Large intestine (tissue), 3 donors: ENCODE results near the gene TSPAN17. TPM values are rescaled to one million over a fixed set of nuclear protein-coding genes. Genes with fewer than 3 reads are reported as not detected.

Experiments
- DNase-seq, 2 donors: peaks; one replicate each; pipeline versions ENCODE4 v3.0.0 to v3.0.0-alpha.2; 2013
- H3K27ac ChIP-seq: one replicate; pipeline ENCODE4 v1.5.1; 2013; ENCODE audit warnings: low read length
- H3K27me3 ChIP-seq: 2 replicates; pipeline ENCODE4 v1.6.1; 2013; ENCODE audit warnings: low read length; ENCODE audit not compliant: control insufficient read depth, insufficient read depth
- H3K36me3 ChIP-seq: 2 replicates; pipeline ENCODE4 v1.6.1; 2013; ENCODE audit warnings: low read length; ENCODE audit not compliant: control insufficient read depth, insufficient read depth
- H3K4me1 ChIP-seq: one replicate; pipeline ENCODE4 v1.6.1; 2013; ENCODE audit warnings: low read length; ENCODE audit not compliant: control insufficient read depth, insufficient read depth
- H3K4me3 ChIP-seq: one replicate; pipeline ENCODE4 v1.5.1; 2013; ENCODE audit warnings: low read length
- H3K9me3 ChIP-seq: one replicate; pipeline ENCODE4 v1.6.1; 2013; ENCODE audit warnings: mild to moderate bottlenecking, low read depth, low read length, moderate library complexity; ENCODE audit not compliant: control insufficient read depth
- WGBS: methylation state at CpG from one replicate; pipeline ENCODE4 v1.1.5; 2013; ENCODE audit warnings: low lambda C conversion rate; ENCODE audit not compliant: insufficient coverage; 5-methylcytosine and 5-hydroxymethylcytosine counted together
- polyA plus RNA-seq: library from polyadenylated mRNA; unstranded; fragments of 120-200 nt; gene quantifications from one replicate; pipeline ENCODE4 v1.2.1, GENCODE V29; 2013

TSPAN17 gene
- polyA plus RNA-seq, 1 donor, result 25.7 TPM

DNA sequence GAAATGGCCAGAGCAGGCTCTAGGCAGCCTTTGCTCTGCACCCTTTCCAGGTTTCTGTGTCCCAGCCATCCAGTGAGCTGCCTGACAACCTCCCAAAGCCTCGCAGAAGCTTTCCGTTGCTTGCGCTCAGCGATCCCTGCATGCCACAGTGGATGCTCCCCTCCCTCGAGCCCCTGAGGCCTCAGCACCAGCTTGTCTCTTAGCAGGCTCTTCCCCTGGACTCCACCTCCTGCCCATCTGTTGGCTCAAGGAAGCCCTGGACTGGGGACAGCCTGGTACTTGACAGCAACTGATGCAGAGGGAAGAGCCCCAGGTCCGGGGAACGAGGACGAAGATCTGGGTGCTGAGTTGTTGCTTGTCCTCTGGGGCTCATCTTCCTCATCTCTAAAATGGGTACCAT is 23.2 kb downstream of the TSPAN17 start:
- WGBS, result no CpG with 5 or more reads among the region's 8 CpGs
- H3K4me1 ChIP-seq, result peaks cover 9% of the 10 kb centered on the region

DNA sequence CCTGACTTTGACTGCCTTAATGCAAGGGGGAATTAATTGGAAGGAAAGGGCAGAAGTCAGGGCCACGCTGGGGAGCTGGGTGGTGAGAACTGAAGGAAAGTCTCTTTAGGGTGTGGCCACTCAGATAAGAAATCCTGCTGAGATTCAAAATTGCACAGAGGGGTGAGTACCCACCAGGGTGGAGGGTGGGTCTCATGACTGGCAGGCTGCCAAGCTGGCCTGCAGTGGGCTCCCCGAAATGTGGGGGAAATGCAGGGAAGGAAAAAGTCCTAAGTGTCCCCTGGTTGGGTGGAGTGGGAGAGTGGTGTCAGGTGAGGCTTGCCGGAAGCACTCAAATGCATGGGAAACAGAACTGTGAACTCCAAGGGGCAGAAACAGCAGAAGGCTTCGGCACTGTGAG is 24.1 kb downstream of the TSPAN17 start:
- no peak overlapping the region for H3K4me3 ChIP-seq
- H3K4me1 ChIP-seq, result peaks cover 9% of the 10 kb centered on the region
- H3K9me3 ChIP-seq, result no peaks in the 10 kb centered on the region
- peak in 1 of 2 donors; percentile 59 for DNase-seq
- H3K27ac ChIP-seq, result no peak overlapping the region
- 30% methylated on average over 2 of the region's 4 CpGs for WGBS
- peaks cover 4% of the 10 kb centered on the region for H3K27me3 ChIP-seq
- no peaks in the 10 kb centered on the region for H3K36me3 ChIP-seq

More for the DNA sequence above, 23.2 kb downstream of the TSPAN17 start:
- Histone ChIP-seq H3K9me3 (no peaks in the 10 kb centered on the region), H3K36me3 (no peaks in the 10 kb centered on the region), H3K27ac (no peak overlapping the region), H3K27me3 (peaks cover 6% of the 10 kb centered on the region), H3K4me3 (no peak overlapping the region)
- DNase-seq, result no peak

DNA sequence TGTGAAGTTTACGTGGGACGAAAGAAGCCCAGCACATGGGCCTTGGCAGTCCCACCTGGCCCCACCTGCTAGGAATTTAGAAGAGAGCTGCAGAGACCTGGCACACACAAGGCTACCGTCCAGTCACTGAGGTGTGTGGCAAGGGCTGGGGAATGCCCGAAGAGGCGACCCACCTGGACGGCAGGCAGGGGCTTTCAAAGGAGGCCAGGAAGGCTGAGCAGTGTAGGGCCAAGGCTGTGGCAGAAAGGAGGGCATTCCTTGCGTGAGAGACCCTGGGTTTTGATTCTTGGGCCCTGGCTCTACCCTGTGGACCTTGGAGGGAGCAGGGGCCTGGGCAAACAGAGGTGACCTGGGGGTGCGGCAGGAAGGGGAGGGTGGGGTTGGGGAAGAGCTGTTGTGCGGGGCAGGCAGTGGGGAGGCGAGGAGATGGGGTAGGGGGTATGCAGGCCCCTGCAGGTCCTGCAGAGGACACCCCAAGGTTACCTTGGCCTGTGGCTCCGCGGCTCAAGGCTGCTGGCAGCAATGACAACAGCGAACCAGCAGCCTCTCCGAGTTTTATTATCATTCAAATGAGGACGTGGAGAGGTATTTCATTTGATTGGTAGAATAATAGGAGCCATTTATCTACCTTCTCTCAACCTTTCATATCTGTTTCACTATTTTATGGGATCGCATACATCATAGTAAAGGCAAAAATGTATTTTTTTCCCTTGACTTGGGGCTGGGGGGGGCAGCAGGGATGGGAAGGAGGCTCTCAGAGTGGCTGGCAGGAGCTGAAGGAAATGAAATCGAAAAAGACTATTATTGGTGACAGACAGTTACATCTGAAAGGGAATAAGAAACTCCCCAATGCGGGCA is 24.8 kb downstream of the TSPAN17 start:
- Histone ChIP-seq H3K9me3 (no peaks in the 10 kb centered on the region), H3K27me3 (peaks cover 4% of the 10 kb centered on the region)
- WGBS, result 100% methylated on average over 1 of the region's 18 CpGs

DNA sequence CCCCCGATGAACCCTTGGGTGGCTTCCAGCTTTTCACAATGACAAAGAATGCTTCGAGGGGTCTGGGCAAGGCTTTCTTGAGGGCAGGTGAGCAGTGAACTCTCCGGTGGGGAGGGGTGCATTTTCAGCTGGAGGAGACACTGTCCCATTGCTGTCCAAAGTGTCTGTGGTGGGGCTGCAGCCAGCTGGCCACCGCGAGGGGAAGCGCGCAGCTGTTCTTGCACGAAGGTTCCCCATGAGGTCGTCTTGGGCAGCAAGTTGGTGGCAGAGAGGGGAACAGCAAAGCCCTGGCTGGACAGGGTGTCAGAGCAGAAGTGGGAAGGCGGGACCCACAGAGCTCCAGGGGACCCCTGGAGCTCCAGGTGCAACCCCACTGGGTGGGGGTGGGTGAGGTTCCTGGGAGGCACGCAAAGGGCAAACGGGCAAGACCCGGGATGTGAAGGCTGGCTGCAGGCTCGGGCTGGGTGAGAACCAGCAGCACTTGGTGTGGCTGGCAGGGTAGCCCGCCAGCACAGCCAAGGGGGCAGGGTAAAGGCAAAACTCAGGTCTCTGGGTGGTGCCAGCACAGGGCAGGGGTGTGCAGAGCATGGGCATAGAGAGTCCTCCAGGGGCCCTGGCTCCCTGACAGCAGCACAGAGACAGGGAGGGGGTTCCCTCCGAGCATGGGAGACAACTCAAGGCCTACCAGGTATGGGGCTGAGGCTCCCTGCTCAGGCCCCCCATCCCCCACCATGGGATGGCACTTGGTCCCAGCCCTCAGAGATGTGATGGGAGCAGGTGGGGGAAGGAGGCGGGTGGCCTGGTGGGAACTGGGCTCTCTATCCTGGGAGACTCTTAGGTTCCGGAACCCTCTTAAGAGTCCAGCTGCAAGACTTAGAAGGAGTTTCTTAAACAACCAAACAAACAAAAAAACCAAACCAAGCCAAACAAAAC is 26.6 kb downstream of the TSPAN17 start:
- WGBS, result no CpG with 5 or more reads among the region's 18 CpGs

More for the DNA sequence above, 24.8 kb downstream of the TSPAN17 start:
- Histone ChIP-seq H3K4me3 (no peak overlapping the region), H3K36me3 (no peaks in the 10 kb centered on the region), H3K27ac (no peak overlapping the region), H3K4me1 (peaks cover 14% of the 10 kb centered on the region)
- no peak for DNase-seq

DNA sequence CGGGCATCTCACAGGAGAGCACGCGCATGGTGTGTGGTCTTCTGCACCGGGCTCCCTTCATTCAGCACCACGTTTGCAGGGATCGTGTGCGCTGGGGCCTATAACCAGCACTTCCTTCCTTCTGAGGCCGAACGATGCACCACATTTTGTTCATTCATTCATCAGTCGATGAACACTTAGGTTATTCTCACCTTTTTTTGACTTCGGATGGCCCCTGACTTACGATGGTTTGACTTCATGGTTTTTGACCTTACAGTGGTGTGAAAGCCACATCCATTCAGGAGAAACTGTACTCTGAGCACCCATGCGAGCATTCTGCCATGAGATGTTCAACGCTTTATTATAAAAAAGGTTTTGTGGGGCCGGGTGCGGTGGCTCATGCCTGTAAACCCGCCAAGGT is 27.5 kb downstream of the TSPAN17 start:
- H3K36me3 ChIP-seq, result no peaks in the 10 kb centered on the region
- WGBS, result 100% methylated on average over 1 of the region's 17 CpGs
- peaks cover 20% of the 10 kb centered on the region for H3K4me1 ChIP-seq
- H3K9me3 ChIP-seq, result no peaks in the 10 kb centered on the region
- no peak overlapping the region for H3K27ac ChIP-seq
- DNase-seq, result no peak
- H3K4me3 ChIP-seq, result no peak overlapping the region
- H3K27me3 ChIP-seq, result peaks cover 8% of the 10 kb centered on the region

More for the DNA sequence above, 26.6 kb downstream of the TSPAN17 start:
- H3K27ac ChIP-seq, result no peak overlapping the region
- no peaks in the 10 kb centered on the region for H3K9me3 ChIP-seq
- H3K4me1 ChIP-seq, result peaks cover 20% of the 10 kb centered on the region
- no peak for DNase-seq
- no peaks in the 10 kb centered on the region for H3K27me3 ChIP-seq
- no peaks in the 10 kb centered on the region for H3K36me3 ChIP-seq
- H3K4me3 ChIP-seq, result no peak overlapping the region

DNA sequence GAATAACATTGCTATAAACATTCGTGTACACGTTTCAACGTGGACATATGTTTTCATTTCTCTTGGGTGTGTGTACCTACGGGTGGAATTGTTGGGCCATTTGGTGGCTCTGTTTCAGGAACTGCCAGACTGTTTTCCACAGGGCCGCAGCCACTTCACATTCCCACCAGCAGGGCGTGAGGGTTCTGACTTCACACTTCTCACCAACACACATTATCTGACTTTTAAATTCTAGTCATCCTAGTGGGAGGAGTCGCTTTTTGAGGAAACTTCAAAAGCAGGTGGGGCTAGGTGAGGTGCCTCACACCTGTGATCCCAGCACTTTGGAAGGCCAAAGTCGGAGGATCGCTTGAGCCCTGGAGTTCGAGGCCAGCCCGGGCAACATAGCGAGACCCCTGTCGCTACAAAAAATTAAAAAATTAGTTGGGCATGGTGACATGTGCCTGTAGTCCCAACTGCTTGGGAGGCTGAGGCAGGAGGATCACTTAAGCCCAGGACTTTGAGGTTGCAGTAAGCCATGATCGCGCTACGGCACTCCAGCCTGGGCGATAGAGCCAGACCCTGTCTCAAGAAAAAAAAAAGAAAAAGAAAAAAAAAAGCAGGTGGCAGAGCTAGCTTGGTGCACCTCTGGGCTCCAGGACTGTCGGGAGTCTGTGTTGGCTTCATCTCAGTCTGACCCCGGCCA is 28.5 kb downstream of the TSPAN17 start:
- no peak for DNase-seq
- no peak overlapping the region for H3K27ac ChIP-seq
- no peaks in the 10 kb centered on the region for H3K9me3 ChIP-seq
- no peak overlapping the region for H3K4me3 ChIP-seq
- H3K4me1 ChIP-seq, result peaks cover 16% of the 10 kb centered on the region
- 86% methylated on average over 5 of the region's 19 CpGs for whole genome bisulfite sequencing
- peaks cover 19% of the 10 kb centered on the region for H3K27me3 ChIP-seq
- H3K36me3 ChIP-seq, result no peaks in the 10 kb centered on the region

DNA sequence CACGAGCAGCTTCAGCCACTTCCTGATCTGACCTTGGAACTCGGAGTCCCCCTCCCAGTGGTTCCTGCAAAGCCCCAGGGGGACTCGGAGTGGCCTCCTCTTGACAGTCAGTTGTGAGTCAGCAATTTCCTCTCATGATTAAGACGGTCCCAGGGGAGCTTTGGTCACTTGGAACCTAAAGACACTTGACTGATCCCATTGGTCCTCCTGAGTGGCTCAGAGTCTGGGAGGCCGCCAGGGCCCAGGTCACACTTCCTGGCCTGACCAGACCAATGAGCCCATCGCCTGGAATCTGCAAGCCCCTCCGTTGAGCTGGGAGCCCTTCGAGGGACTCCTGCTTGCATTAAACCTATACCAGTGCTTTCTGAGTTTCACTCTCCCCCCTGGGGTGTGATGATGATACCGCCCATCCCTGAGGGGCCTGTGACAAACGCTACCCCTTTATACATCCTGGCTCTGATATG is 29.1 kb downstream of the TSPAN17 start:
- Histone ChIP-seq H3K4me1 (peaks cover 14% of the 10 kb centered on the region), H3K9me3 (no peaks in the 10 kb centered on the region), H3K27ac (no peak overlapping the region), H3K4me3 (no peak overlapping the region), H3K27me3 (peaks cover 22% of the 10 kb centered on the region), H3K36me3 (no peaks in the 10 kb centered on the region)
- WGBS, result no CpG with 5 or more reads among the region's 10 CpGs
- peak in 1 of 2 donors; percentile 29 for DNase-seq

DNA sequence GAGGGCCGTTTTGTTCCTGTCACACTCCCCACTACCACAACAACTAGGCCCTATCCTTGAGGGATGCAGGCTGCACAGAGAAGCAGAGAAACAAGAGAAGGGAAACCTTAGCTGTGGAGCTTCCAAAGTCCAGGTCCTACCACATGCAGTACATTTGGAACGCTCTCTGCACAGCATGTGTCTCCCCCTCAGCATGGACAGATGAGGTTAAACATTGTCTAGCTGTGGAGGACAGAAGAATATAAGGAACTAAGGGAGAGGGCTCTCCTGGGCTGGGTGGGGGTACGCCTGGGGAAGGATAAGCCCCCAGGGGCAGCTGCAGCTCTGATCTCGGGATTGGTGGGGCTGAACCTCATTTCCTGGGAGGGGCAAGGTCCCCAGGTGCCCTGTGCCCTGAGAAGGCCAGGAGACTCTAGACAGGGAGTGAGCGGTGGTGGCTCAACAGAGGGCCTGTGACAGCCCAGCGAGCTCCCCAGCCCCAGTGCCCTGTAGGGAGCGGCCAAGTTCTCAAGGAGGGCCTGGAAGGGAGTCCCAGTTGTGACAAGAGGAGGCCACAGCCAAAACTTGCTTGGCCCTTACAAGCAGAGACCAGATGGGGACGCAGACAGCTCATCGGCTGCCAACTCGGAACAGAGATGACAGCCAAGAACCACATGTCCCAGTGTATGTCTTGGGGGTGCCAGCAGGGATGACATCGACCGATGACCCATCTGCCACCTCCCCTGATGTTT is 30.1 kb downstream of the TSPAN17 start:
- Histone ChIP-seq H3K27ac (no peak overlapping the region), H3K27me3 (peaks cover 29% of the 10 kb centered on the region), H3K4me3 (no peak overlapping the region), H3K4me1 (peaks cover 12% of the 10 kb centered on the region), H3K36me3 (no peaks in the 10 kb centered on the region), H3K9me3 (no peaks in the 10 kb centered on the region)
- DNase-seq, result peak; percentile 25 to 76
- WGBS, result no CpG with 5 or more reads among the region's 12 CpGs

DNA sequence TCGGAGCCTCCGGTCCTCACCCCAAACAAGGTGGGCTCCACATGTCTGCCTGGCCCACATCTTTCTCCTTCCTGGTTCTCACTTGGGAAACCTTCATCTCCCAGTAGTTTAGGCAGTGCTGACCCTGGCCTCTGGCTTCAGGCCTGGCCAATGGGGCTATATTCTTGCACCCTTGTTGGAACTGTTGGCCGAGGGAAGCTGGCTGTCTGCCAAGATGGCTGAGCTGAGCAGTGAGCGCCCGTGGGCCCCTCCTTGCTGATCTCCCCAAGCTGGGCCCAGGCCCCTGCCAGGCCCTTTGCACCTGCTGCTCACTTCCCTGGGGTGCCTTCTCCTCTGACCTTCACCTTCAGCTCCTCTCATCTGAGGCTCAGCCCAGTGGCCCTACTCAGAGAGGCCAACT is 31.3 kb downstream of the TSPAN17 start:
- peaks cover 39% of the 10 kb centered on the region for H3K27me3 ChIP-seq
- no peak for DNase-seq
- peaks cover 12% of the 10 kb centered on the region for H3K4me1 ChIP-seq
- no peaks in the 10 kb centered on the region for H3K9me3 ChIP-seq
- no peak overlapping the region for H3K4me3 ChIP-seq
- WGBS, result no CpG with 5 or more reads among the region's 5 CpGs
- H3K27ac ChIP-seq, result no peak overlapping the region
- H3K36me3 ChIP-seq, result no peaks in the 10 kb centered on the region
